Gastroesophageal sphincter (tissue), 3 donors: Measurements from ENCODE around the gene ANKS4B.

Experiments
- CTCF ChIP-seq, 4 experiments: fragments of 200-600 bp in 2 of 4; fragments of 450-650 bp in 2 of 4; sonication (generic) in 1 of 4; IDR thresholded peaks; one replicate each; pipeline ENCODE4 v1.5.1; 2017 to 2019; ENCODE audit warnings: antibody characterized with exemption in 4 of 4, mild to moderate bottlenecking in 2 of 4, moderate library complexity in 2 of 4
- POLR2A ChIP-seq, 2 donors: fragments of 450-650 bp; IDR thresholded peaks; one replicate each; pipeline ENCODE4 v1.6.1; 2017; ENCODE audit warnings: antibody characterized with exemption in 2 of 2, mild to moderate bottlenecking in 2 of 2, moderate library complexity in 1 of 2

- peak in 3 of 4 experiments; percentile 34 to 52 (median 41) for TF ChIP-seq CTCF (IDR thresholded peaks at IDR 0.05)
- TF ChIP-seq POLR2A (IDR thresholded peaks at IDR 0.05) = no peak
These were observed 67.8 kb downstream of the ANKS4B start for GRCh38 chr16:21301168-21301894.
